ENCODE results near the gene WDFY3.
"Not testable (repeated sequence)": the region's sequence is repeated elsewhere in the genome, so short reads cannot be mapped to it uniquely, and the experiment has no call there.

WDFY3 gene

GRCh38 chr4:84862064-84862463 is 104.4 kb downstream of the WDFY3 start:
- no peak for DNase-seq (ENCODE audit: low read depth in 2 of 2, low spot score in 1 of 2)

GRCh38 chr4:84857296-84857695 is 109.2 kb downstream of the WDFY3 start:
- DNase-seq (ENCODE audit: low read depth in 2 of 2, low spot score in 1 of 2) = no peak

- DNase-seq (ENCODE audit: low read depth in 2 of 2, low spot score in 1 of 2) = no peak
These were observed 109.9 kb downstream of the WDFY3 start for GRCh38 chr4:84856468-84857049.

- no peak for DNase-seq (ENCODE audit: low read depth in 2 of 2, low spot score in 1 of 2)
These were observed 110.7 kb downstream of the WDFY3 start for GRCh38 chr4:84855774-84856173.

GRCh38 chr4:84852081-84852480 is 114.4 kb downstream of the WDFY3 start:
- no peak for DNase-seq (ENCODE audit: low read depth in 2 of 2, low spot score in 1 of 2)

- DNase-seq (ENCODE audit: low read depth in 2 of 2, low spot score in 1 of 2) = no peak
These were observed 117.3 kb downstream of the WDFY3 start for GRCh38 chr4:84849051-84849640.

GRCh38 chr4:84848432-84848831 is 118.1 kb downstream of the WDFY3 start:
- DNase-seq (ENCODE audit: low read depth in 2 of 2, low spot score in 1 of 2) = no peak

- DNase-seq (ENCODE audit: low read depth in 2 of 2, low spot score in 1 of 2) = no peak
These were observed 118.5 kb downstream of the WDFY3 start for GRCh38 chr4:84847978-84848377.

GRCh38 chr4:84846985-84847384 is 119.5 kb downstream of the WDFY3 start:
- no peak for DNase-seq (ENCODE audit: low read depth in 2 of 2, low spot score in 1 of 2)

GRCh38 chr4:84841435-84841834 is 125.1 kb downstream of the WDFY3 start:
- no peak for DNase-seq (ENCODE audit: low read depth in 2 of 2, low spot score in 1 of 2)

- DNase-seq (ENCODE audit: low read depth in 2 of 2, low spot score in 1 of 2) = no peak
These were observed 128.7 kb downstream of the WDFY3 start for GRCh38 chr4:84837751-84838150.

- DNase-seq (ENCODE audit: low read depth in 2 of 2, low spot score in 1 of 2) = not testable (repeated sequence)
These were observed 136.9 kb downstream of the WDFY3 start for GRCh38 chr4:84829633-84830032.

- no peak for DNase-seq (ENCODE audit: low read depth in 2 of 2, low spot score in 1 of 2)
These were observed 139.8 kb downstream of the WDFY3 start for GRCh38 chr4:84826681-84827080.

- DNase-seq (ENCODE audit: low read depth in 2 of 2, low spot score in 1 of 2) = no peak
These were observed 140.7 kb downstream of the WDFY3 start for GRCh38 chr4:84825701-84826341.

- no peak for DNase-seq (ENCODE audit: low read depth in 2 of 2, low spot score in 1 of 2)
These were observed 145.4 kb downstream of the WDFY3 start for GRCh38 chr4:84821064-84821463.

GRCh38 chr4:84814094-84814750 is 152.3 kb downstream of the WDFY3 start:
- DNase-seq (ENCODE audit: low read depth in 2 of 2, low spot score in 1 of 2) = no peak

GRCh38 chr4:84809946-84810345 is 156.5 kb downstream of the WDFY3 start:
- no peak for DNase-seq (ENCODE audit: low read depth in 2 of 2, low spot score in 1 of 2)

GRCh38 chr4:84808332-84808731 is 158.2 kb downstream of the WDFY3 start:
- no peak for DNase-seq (ENCODE audit: low read depth in 2 of 2, low spot score in 1 of 2)

- not testable (repeated sequence) for DNase-seq (ENCODE audit: low read depth in 2 of 2, low spot score in 1 of 2)
These were observed 159.9 kb downstream of the WDFY3 start for GRCh38 chr4:84806541-84806940.

GRCh38 chr4:84804136-84804535 is 162.4 kb downstream of the WDFY3 start:
- DNase-seq (ENCODE audit: low read depth in 2 of 2, low spot score in 1 of 2) = no peak

GRCh38 chr4:84803720-84804119 is 162.8 kb downstream of the WDFY3 start:
- DNase-seq (ENCODE audit: low read depth in 2 of 2, low spot score in 1 of 2) = no peak

- DNase-seq (ENCODE audit: low read depth in 2 of 2, low spot score in 1 of 2) = no peak
These were observed 163.4 kb downstream of the WDFY3 start for GRCh38 chr4:84803116-84803515.

Measured in stimulated activated CD8-positive, alpha-beta memory T cell treated with anti-CD3 and anti-CD28 coated beads, Interleukin-4, amount 100 ng/mL, for 1 hour (primary cell).